GM23248 (cell line): ENCODE measurements around the gene RAB43. TPM values are rescaled to one million over a fixed set of nuclear protein-coding genes. Genes with fewer than 3 reads are reported as not detected.

ENCODE experiments used
- DNase-seq: peaks from one replicate; pipeline ENCODE4 v3.0.0-alpha.2; 2015
- H2AFZ ChIP-seq: fragments of 200-600 bp; sonication (generic); 2 replicates; pipeline ENCODE4 v1.6.1; 2016; ENCODE audit warnings: antibody characterized with exemption
- H3F3A ChIP-seq: fragments of 200-600 bp; sonication (generic); 2 replicates; pipeline ENCODE4 v1.6.1; 2016; ENCODE audit warnings: mild to moderate bottlenecking, antibody characterized with exemption, mixed run types; ENCODE audit not compliant: insufficient read depth
- H3K27ac ChIP-seq: fragments of 200-600 bp; sonication (generic); 2 replicates; pipeline ENCODE4 v1.5.1; 2016; ENCODE audit warnings: mild to moderate bottlenecking
- H3K27me3 ChIP-seq: fragments of 200-600 bp; sonication (generic); replicated peaks from 2 replicates; pipeline ENCODE4 v1.6.1; 2016; ENCODE audit warnings: mild to moderate bottlenecking; ENCODE audit not compliant: insufficient read depth
- H3K36me3 ChIP-seq: fragments of 200-600 bp; sonication (generic); 2 replicates; pipeline ENCODE4 v1.6.1; 2016; ENCODE audit warnings: low read depth, mild to moderate bottlenecking
- H3K4me1 ChIP-seq: fragments of 200-600 bp; sonication (generic); 2 replicates; pipeline ENCODE4 v1.6.1; 2016; ENCODE audit warnings: mild to moderate bottlenecking; ENCODE audit not compliant: insufficient read depth
- H3K4me2 ChIP-seq: fragments of 200-600 bp; sonication (generic); one replicate; pipeline ENCODE4 v1.6.1; 2016; ENCODE audit warnings: mild to moderate bottlenecking; ENCODE audit not compliant: unreplicated experiment
- H3K4me3 ChIP-seq: fragments of 200-600 bp; sonication (generic); 2 replicates; pipeline ENCODE4 v1.5.1; 2016; ENCODE audit warnings: mild to moderate bottlenecking
- H3K79me2 ChIP-seq: fragments of 200-600 bp; sonication (generic); 2 replicates; pipeline ENCODE4 v1.6.1; 2016; ENCODE audit warnings: mild to moderate bottlenecking; ENCODE audit not compliant: insufficient read depth
- H3K9ac ChIP-seq: fragments of 200-600 bp; sonication (generic); 2 replicates; pipeline ENCODE4 v1.6.1; 2016; ENCODE audit warnings: mild to moderate bottlenecking
- H3K9me2 ChIP-seq: fragments of 200-600 bp; sonication (generic); 2 replicates; pipeline ENCODE4 v1.6.1; 2016; ENCODE audit warnings: mixed run types, mild to moderate bottlenecking, moderate library complexity; ENCODE audit not compliant: insufficient read depth
- H3K9me3 ChIP-seq: fragments of 200-600 bp; sonication (generic); one replicate; pipeline ENCODE4 v1.6.1; 2017; ENCODE audit warnings: low read depth
- H4K20me1 ChIP-seq: fragments of 200-600 bp; sonication (generic); 2 replicates; pipeline ENCODE4 v1.6.0; 2016; ENCODE audit not compliant: insufficient read depth
- EZH2 ChIP-seq: fragments of 200-600 bp; sonication (generic); IDR thresholded peaks from 2 replicates; pipeline ENCODE4 v1.6.1; 2018; ENCODE audit warnings: antibody characterized with exemption, mild to moderate bottlenecking; ENCODE audit not compliant: insufficient read depth, poor library complexity, severe bottlenecking
- EZH2phosphoT487 ChIP-seq: fragments of 200-600 bp; sonication (generic); IDR thresholded peaks from 2 replicates; pipeline ENCODE4 v1.6.1; 2018; ENCODE audit warnings: antibody characterized with exemption, moderate library complexity, mild to moderate bottlenecking, low read depth; ENCODE audit not compliant: insufficient read depth
- WGBS, 2 experiments: methylation state at CpG; one replicate each; pipeline ENCODE4 v1.1.6; 2015 to 2017; ENCODE audit warnings: low lambda C conversion rate in 2 of 2, low coverage in 1 of 2; ENCODE audit errors: missing lambda C conversion rate in 2 of 2; 5-methylcytosine and 5-hydroxymethylcytosine counted together
- in situ Hi-C: fragments of 300-500 bp; cut with MboI; formaldehyde crosslinking; loops from 2 replicates; pipeline ENCODE4 v1.15.0; 2020
- polyA plus RNA-seq: library from polyadenylated mRNA; unstranded; fragments of >200 nt; fragmentation: Nextera tagmentation; extraction: Ambion mirVana; gene quantifications from 2 replicates; pipeline ENCODE4 v1.2.1, GENCODE V29; 2016
- total RNA-seq: library from RNA; depleted of rRNA; stranded (reverse); fragments of >200 nt; shearing (Covaris generic); gene quantifications from 2 replicates; pipeline ENCODE4 v1.2.3, GENCODE V29; 2014

The RAB43 gene
- total and polyA plus RNA-seq, 2 experiments from 2014 or later = 6.9 to 19.7 TPM

GRCh38 chr3:129052675-129053074 is 68.9 kb downstream of the RAB43 start:
- Histone ChIP-seq H3K27me3 (peaks cover 4% of the 10 kb centered on the region; the same call in 1 of the 2 replicates), H3K27ac (no peak overlapping the region)
- DNase-seq = no peak

GRCh38 chr3:129051871-129052340 is 69.7 kb downstream of the RAB43 start:
- no peak overlapping the region for H3K4me2 ChIP-seq
- H3F3A ChIP-seq = no peaks in the 10 kb centered on the region; the same call in 1 of the 2 replicates
- no peaks in the 10 kb centered on the region; the same call in 1 of the 2 replicates for H4K20me1 ChIP-seq
- H3K4me1 ChIP-seq = 0 out of 2 replicates have a peak, but pooled peaks cover 3% of the 10 kb centered on the region
- 12 to 15% methylated on average over 5 of the region's 5 CpGs for WGBS, 2 experiments
- H3K27ac ChIP-seq = no peak overlapping the region
- in situ Hi-C loops = no loop called here
- no peak overlapping the region for H3K4me3 ChIP-seq
- no peak overlapping the region for H3K9ac ChIP-seq
- DNase-seq = peak; percentile 28
- TF ChIP-seq EZH2phosphoT487 (no peak), EZH2 (no peak)
- no peaks in the 10 kb centered on the region for H3K79me2 ChIP-seq
- H3K36me3 ChIP-seq = no peaks in the 10 kb centered on the region
- no peaks in the 10 kb centered on the region for H3K9me3 ChIP-seq
- H3K9me2 ChIP-seq = no peaks in the 10 kb centered on the region
- no peak overlapping the region for H2AFZ ChIP-seq
- peaks cover 4% of the 10 kb centered on the region; the same call in 1 of the 2 replicates for H3K27me3 ChIP-seq

More at GRCh38 chr3:129052675-129053074, 68.9 kb downstream of the RAB43 start:
- H3K79me2 ChIP-seq = no peaks in the 10 kb centered on the region
- no peak overlapping the region for H2AFZ ChIP-seq
- no peak overlapping the region for H3K4me3 ChIP-seq
- no peaks in the 10 kb centered on the region for H3K36me3 ChIP-seq
- 59 to 60% methylated on average over 6 of the region's 6 CpGs for WGBS, 2 experiments
- H3K9me2 ChIP-seq = no peaks in the 10 kb centered on the region
- no peak overlapping the region for H3K4me2 ChIP-seq
- no peak overlapping the region for H3K9ac ChIP-seq
- no peak for TF ChIP-seq EZH2phosphoT487
- TF ChIP-seq EZH2 = no peak
- 0 out of 2 replicates have a peak, but pooled peaks cover 3% of the 10 kb centered on the region for H3K4me1 ChIP-seq
- no peaks in the 10 kb centered on the region; the same call in 1 of the 2 replicates for H3F3A ChIP-seq
- in situ Hi-C loops = no loop called here
- no peaks in the 10 kb centered on the region; the same call in 1 of the 2 replicates for H4K20me1 ChIP-seq
- H3K9me3 ChIP-seq = no peaks in the 10 kb centered on the region

GRCh38 chr3:129050556-129051295 is 70.9 kb downstream of the RAB43 start:
- H3K9ac ChIP-seq = no peak overlapping the region
- TF ChIP-seq EZH2phosphoT487 (no peak), EZH2 (no peak)
- WGBS, 2 experiments = 61 to 62% methylated on average over 12 of the region's 12 CpGs

DNA sequence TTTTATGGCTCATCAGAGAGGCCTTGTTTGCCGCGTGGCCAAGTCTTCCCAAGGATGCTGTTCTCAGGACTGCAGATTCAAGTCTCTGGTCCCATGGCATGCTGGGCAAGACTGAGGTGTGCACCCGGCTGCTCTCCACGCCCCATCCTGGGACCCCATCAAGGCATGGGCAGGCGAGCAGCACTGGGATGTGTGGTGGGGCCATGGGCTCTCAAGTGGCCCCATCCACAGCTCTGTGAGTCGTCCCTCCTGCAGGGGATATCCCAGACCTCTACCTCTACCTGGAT is 74.1 kb downstream of the RAB43 start:
- Histone ChIP-seq H3F3A (no peaks in the 10 kb centered on the region; the same call in 1 of the 2 replicates), H3K79me2 (no peaks in the 10 kb centered on the region), H3K4me2 (no peak overlapping the region), H3K27ac (no peak overlapping the region), H3K27me3 (peaks cover 12% of the 10 kb centered on the region), H3K9me2 (no peaks in the 10 kb centered on the region), H3K9ac (no peak overlapping the region), H3K4me1 (no peaks in the 10 kb centered on the region), H4K20me1 (no peaks in the 10 kb centered on the region; the same call in 1 of the 2 replicates), H3K4me3 (no peak overlapping the region), H2AFZ (no peak overlapping the region), H3K9me3 (no peaks in the 10 kb centered on the region), H3K36me3 (no peaks in the 10 kb centered on the region)
- 84 to 87% methylated on average over 6 of the region's 6 CpGs for WGBS, 2 experiments
- in situ Hi-C loops = no loop called here
- no peak for DNase-seq
- TF ChIP-seq EZH2phosphoT487 (no peak), EZH2 (no peak)

More at GRCh38 chr3:129050556-129051295, 70.9 kb downstream of the RAB43 start:
- Histone ChIP-seq H3K9me2 (no peaks in the 10 kb centered on the region), H3K27ac (no peak overlapping the region), H3K36me3 (no peaks in the 10 kb centered on the region), H3K4me1 (0 out of 2 replicates have a peak, but pooled peaks cover 3% of the 10 kb centered on the region), H3K27me3 (peaks cover 4% of the 10 kb centered on the region; the same call in 1 of the 2 replicates), H4K20me1 (no peaks in the 10 kb centered on the region; the same call in 1 of the 2 replicates), H3K9me3 (no peaks in the 10 kb centered on the region), H3K4me3 (no peak overlapping the region), H3K4me2 (no peak overlapping the region), H3K79me2 (no peaks in the 10 kb centered on the region), H3F3A (no peaks in the 10 kb centered on the region; the same call in 1 of the 2 replicates), H2AFZ (no peak overlapping the region)
- DNase-seq = no peak
- in situ Hi-C loops = no loop called here
